HG03139 (cell line): ENCODE results near the gene PROSER3.
"Not testable (repeated sequence)": the region's sequence is repeated elsewhere in the genome, so short reads cannot be mapped to it uniquely, and the experiment has no call there.

Source experiments
- ATAC-seq: cut with Tn5 transposase; IDR thresholded peaks from one replicate; pipeline ENCODE4 v1.9.1; 2021; ENCODE audit not compliant: unreplicated experiment

Gene PROSER3

GRCh38 chr19:35722461-35722860 lies 35.5 kb upstream of the PROSER3 start:
- no peak for ATAC-seq

- ATAC-seq: no peak
Measured at GRCh38 chr19:35722897-35723296, 35.1 kb upstream of the PROSER3 start.

DNA sequence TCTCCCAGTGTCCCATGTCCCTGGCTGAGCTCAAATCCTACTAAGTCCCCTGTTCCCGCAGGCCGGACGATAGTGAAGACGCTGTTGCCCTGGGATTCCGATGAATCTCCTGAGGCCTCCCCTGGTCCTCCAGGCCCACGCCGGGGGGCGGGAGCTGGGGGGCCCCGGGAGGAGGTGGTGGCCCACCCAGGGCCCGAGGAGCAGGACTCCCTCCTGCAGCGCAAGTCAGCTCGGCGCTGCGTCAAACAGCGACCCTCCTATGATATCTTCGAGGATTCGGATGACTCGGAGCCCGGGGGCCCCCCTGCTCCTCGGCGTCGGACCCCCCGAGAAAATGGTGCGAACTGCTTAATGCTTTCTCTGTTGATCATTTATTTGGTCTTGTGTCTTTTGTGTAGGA lies 34.3 kb upstream of the PROSER3 start:
- no peak for ATAC-seq

DNA sequence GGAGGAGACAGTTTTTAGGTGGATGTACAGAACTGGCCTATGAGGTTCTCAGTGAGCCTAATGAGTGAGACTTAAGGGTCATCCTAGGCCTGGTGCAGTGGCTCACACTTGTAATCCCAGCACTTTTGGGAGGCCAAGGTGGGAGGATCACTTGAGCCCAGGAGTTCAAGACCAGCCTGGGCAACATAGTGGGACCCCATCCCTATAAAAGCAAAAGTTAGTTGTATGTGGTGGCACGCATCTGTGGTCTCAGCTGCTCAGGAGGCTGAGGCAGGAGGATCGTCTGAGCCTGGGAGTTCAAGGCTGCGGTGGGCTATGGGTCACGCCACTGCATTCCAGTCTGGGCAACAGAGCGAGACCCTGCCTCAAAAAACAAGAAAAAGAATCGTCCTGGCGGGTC lies 33.8 kb upstream of the PROSER3 start:
- ATAC-seq: not testable (repeated sequence)

- ATAC-seq: no peak
Measured at GRCh38 chr19:35724560-35724959, 33.4 kb upstream of the PROSER3 start.

DNA sequence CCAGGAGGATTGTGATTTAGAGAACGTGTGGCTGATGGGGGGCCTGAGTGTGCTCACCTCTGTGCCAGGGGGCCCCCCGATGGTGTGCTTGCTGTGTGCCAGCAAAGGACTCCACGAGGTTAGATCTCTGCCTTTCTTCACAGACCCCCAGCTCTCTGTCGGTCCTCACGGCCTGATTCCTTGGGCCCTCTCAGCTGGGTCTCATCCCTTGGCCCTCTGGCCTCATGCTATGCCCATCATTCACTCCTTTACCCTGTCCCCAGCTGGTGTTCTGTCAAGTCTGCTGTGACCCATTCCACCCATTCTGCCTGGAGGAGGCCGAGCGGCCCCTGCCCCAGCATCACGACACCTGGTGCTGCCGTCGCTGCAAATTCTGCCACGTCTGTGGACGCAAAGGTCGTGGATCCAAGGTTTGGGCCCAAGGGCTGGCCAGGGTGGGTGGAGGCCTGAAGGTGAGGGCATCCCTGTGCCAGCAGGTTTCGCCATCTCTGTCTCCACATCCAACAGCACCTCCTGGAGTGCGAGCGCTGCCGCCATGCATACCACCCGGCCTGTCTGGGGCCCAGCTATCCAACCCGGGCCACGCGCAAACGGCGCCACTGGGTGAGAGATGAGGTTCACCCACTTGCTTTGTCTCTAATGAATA lies 32.6 kb upstream of the PROSER3 start:
- no peak for ATAC-seq

GRCh38 chr19:35727053-35727955 lies 30.7 kb upstream of the PROSER3 start:
- no peak for ATAC-seq

GRCh38 chr19:35727956-35728706 lies 29.8 kb upstream of the PROSER3 start:
- no peak for ATAC-seq

DNA sequence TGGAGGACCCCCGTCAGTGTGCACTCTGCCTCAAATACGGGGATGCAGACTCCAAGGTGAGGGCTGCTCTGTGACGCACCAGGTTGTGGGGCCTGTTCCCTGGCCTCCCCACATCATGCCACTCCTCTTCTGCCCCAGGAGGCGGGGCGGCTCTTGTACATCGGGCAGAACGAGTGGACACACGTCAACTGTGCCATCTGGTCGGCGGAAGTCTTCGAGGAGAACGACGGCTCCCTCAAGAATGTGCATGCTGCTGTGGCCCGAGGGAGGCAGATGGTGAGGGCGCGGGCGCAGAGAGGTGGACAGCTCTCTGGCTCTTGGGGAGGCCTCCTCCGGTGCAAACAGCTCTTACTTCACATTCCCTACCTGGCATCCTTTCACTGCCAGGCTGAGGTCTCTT lies 29.0 kb upstream of the PROSER3 start:
- no peak for ATAC-seq

GRCh38 chr19:35729763-35730162 lies 28.2 kb upstream of the PROSER3 start:
- no peak for ATAC-seq

DNA sequence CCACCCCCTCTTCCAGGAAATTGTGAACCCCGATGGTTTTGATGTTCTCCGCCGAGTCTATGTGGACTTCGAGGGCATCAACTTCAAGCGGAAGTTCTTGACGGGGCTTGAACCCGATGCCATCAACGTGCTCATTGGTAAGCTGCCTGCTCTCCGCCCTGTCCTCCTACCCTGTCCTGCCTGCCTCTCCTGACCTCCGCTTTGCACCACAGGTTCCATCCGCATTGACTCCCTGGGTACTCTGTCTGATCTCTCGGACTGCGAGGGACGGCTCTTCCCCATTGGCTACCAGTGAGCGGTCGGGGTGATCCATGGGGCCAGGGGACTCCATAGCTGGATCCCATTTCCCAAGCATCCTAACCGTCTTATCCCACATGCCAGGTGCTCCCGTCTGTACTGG lies 27.6 kb upstream of the PROSER3 start:
- ATAC-seq: no peak

DNA sequence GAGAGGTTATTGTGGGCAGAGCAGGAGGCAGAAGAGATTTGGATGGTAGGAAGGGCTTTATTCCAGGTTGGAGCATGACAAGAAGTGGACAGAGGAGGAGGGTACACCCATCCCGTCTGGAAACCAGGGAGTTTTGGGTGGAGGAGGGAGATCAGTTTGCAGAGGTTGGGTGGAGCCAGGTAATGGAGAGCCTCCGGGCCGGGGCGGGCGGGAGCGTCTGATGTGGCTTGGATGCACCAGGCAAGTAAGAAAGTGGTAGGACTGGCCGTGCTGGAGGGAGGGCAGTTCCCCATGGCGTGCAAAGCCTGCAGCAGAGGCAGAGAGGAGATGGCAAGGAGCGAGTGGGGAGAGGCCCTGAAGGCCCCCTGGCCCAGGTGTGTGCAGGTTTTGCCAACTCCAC lies 26.6 kb upstream of the PROSER3 start:
- no peak for ATAC-seq

- no peak for ATAC-seq
Measured at GRCh38 chr19:35731779-35732405, 26.1 kb upstream of the PROSER3 start.

GRCh38 chr19:35732540-35733179 lies 25.3 kb upstream of the PROSER3 start:
- no peak for ATAC-seq

DNA sequence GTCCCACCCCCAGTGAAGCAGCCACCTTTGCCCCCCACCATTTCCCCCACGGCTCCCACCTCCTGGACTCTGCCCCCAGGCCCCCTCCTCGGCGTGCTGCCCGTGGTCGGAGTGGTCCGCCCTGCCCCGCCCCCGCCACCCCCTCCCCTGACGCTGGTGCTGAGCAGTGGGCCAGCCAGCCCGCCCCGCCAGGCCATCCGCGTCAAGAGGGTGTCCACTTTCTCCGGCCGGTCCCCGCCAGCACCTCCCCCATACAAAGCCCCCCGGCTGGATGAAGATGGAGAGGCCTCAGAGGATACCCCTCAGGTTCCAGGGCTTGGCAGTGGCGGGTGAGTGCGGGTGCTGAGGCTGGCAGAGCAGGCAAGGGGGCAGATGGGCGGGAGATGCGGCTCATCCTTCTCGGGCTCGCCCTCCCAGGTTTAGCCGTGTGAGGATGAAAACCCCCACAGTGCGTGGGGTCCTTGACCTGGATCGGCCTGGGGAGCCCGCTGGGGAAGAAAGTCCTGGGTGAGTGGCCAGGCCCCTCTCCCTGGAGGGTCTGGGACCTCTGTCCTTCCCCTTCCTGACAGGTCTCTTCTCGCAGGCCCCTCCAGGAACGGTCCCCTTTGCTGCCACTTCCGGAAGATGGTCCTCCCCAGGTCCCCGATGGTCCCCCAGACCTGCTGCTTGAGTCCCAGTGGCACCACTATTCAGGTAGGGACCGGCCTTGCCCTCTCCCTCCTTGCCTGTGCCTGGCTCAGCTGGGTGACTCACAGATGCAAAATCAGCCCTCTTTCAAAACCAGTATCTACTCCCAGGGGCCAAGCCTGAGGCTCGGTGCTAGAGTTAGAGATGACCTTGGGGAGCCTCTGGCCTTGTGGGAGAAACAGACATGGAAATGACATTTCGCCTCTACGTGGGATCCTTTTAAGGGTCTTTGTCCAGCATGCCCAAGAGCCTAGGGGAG lies 24.5 kb upstream of the PROSER3 start:
- no peak for ATAC-seq

DNA sequence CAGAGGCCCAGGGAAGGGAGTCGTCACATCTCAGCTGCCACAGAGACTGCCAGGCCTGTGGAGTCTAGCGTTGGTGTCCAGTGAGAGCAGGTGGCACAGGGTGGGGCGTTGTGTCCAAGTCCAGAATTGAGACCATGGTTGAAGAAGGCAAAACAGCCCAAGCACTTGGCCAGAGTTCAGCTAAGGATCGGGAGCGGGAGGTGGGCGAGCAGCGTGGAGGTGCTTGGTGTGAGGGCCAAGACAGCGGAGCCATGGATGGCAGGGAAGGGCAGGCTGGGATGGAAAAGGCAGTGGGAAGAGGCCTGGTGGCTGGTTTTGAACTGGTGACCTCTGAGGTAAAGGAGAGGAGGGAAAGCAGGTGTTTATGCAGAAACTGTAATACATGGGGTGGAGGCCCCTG lies 23.7 kb upstream of the PROSER3 start:
- no peak for ATAC-seq

DNA sequence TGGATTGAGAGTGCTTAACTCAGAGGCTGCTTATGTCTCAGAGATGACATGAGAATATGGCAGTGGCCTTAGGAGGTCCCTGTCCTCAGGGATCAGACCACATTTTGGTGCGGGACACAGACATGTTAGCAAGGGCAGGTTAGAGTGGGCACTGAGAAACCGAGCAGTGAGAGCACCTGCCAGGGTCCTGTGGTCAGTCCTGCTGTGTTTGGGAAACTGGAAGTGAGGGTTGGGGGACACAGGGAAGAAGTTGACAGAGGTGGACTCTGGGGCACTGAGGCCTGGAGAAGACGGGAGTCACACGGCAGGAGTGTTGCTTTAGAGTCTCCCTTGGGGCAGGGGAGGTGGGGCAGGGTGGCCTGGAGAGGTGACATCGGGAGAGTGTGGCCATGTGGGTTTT lies 23.1 kb upstream of the PROSER3 start:
- no peak for ATAC-seq

DNA sequence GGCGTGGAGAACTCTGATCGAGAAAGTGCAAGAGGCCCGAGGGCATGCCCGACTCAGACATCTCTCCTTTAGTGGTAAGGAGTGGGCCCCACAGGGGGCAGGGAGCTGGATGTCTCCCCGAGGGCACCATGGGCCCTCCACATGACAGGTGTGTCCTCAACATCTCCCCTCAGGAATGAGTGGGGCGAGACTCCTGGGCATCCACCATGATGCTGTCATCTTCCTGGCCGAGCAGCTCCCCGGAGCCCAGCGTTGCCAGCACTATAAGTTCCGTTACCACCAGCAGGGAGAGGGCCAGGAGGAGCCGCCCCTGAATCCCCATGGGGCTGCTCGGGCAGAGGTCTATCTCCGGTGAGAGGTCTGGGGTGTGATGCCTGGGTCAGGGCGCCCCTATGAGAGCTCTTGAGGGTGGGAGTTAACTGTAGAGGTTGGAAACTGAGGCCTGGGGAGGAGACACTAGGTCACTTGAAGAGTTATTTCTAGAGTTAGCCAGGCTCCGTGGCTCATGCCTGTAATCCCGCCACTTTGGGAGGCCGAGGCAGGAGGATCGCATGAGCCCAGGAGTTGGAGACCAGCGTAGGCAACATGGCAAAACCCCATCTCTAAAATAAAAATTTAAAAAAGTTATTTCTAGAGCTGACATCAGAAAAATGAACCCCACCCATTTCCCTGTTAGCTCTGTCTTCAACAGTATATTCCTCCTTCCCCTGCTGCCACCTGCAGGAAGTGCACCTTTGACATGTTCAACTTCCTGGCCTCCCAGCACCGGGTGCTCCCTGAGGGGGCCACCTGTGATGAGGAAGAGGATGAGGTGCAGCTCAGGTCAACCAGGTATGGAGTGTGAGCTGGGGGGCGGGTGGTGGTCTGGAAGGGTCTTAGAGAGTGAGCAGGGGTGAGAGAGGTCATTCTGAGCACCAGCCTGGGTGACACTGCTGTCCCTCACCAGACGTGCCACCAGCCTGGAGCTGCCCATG lies 20.8 kb upstream of the PROSER3 start:
- ATAC-seq: no peak
